Liver (tissue), 9 donors: ENCODE results near the gene IPP. TPM values are rescaled to one million over a fixed set of nuclear protein-coding genes. Genes with fewer than 3 reads are reported as not detected.
A peak's percentile ranks its signal among the peaks of the same experiment; 100 is the strongest.

Source experiments
- DNase-seq: peaks from one replicate; pipeline ENCODE4 v3.0.0-alpha.2; 2017; ENCODE audit warnings: low spot score
- H3K27ac ChIP-seq, 2 donors: one replicate each; pipeline ENCODE4 v1.7.0; 2013; ENCODE audit warnings: inconsistent platforms in 2 of 2, low read length in 2 of 2, control low read depth in 1 of 2, low read depth in 1 of 2, mild to moderate bottlenecking in 1 of 2
- H3K27me3 ChIP-seq, 4 donors: one replicate each; pipeline versions ENCODE4 v1.6.1 to v1.7.0; 2013; ENCODE audit warnings: low read length in 3 of 4, inconsistent platforms in 1 of 4, mild to moderate bottlenecking in 1 of 4, moderate library complexity in 1 of 4; ENCODE audit not compliant: control insufficient read depth in 4 of 4, insufficient read depth in 4 of 4
- H3K36me3 ChIP-seq, 4 donors: one replicate each; pipeline versions ENCODE4 v1.6.1 to v1.7.0; 2013; ENCODE audit warnings: low read length in 3 of 4, mild to moderate bottlenecking in 3 of 4, low read depth in 1 of 4, moderate library complexity in 1 of 4; ENCODE audit not compliant: control insufficient read depth in 4 of 4, insufficient read depth in 3 of 4
- H3K4me1 ChIP-seq, 4 donors: one replicate each; pipeline versions ENCODE4 v1.6.1 to v1.7.0; 2013; ENCODE audit warnings: low read length in 3 of 4, mild to moderate bottlenecking in 3 of 4, moderate library complexity in 1 of 4; ENCODE audit not compliant: control insufficient read depth in 4 of 4, insufficient read depth in 4 of 4
- H3K4me3 ChIP-seq, 3 donors: one replicate each; pipeline versions ENCODE4 v1.6.1 to v1.7.0; 2013; ENCODE audit warnings: low read length in 3 of 3, control low read depth in 1 of 3, low read depth in 1 of 3, mild to moderate bottlenecking in 1 of 3
- H3K9ac ChIP-seq, 2 donors: one replicate each; pipeline ENCODE4 v1.7.0; 2013; ENCODE audit warnings: low read length in 2 of 2, mild to moderate bottlenecking in 2 of 2, moderate library complexity in 2 of 2, control low read depth in 1 of 2, low read depth in 1 of 2
- H3K9me3 ChIP-seq, 4 donors: one replicate each; pipeline versions ENCODE4 v1.6.1 to v1.7.0; 2013; ENCODE audit warnings: low read length in 3 of 4; ENCODE audit not compliant: control insufficient read depth in 4 of 4
- ATF3 ChIP-seq: IDR thresholded peaks from 2 replicates; pipeline ENCODE4 v1.6.1; 2016; ENCODE audit warnings: antibody characterized with exemption
- CTCF ChIP-seq: fragments of 150-350 bp; IDR thresholded peaks from 2 replicates; pipeline ENCODE4 v1.5.1; 2017; ENCODE audit warnings: improper control_type of control experiment, low read depth, low read length; ENCODE audit not compliant: missing input control
- FOXA2 ChIP-seq: IDR thresholded peaks from 2 replicates; pipeline ENCODE4 v1.6.1; 2016; ENCODE audit warnings: antibody characterized with exemption
- GABPA ChIP-seq, 2 donors: IDR thresholded peaks in 1 of 2; conservative IDR thresholded peaks in 1 of 2; 2 replicates each; pipeline ENCODE4 v1.6.1; 2016; ENCODE audit warnings: antibody characterized with exemption in 2 of 2, mild to moderate bottlenecking in 1 of 2, moderate library complexity in 1 of 2
- HNF4A ChIP-seq, 2 donors: conservative IDR thresholded peaks; 2 replicates each; pipeline ENCODE4 v1.6.1; 2016; ENCODE audit warnings: antibody characterized with exemption in 2 of 2, mild to moderate bottlenecking in 2 of 2
- MAX ChIP-seq: IDR thresholded peaks from 2 replicates; pipeline ENCODE4 v1.6.1; 2016; ENCODE audit warnings: antibody characterized with exemption
- NR2F2 ChIP-seq: IDR thresholded peaks from 2 replicates; pipeline ENCODE4 v1.6.1; 2016; ENCODE audit warnings: antibody characterized with exemption
- REST ChIP-seq: IDR thresholded peaks from 2 replicates; pipeline ENCODE4 v1.6.1; 2016; ENCODE audit warnings: antibody characterized with exemption, mild to moderate bottlenecking
- RXRA ChIP-seq, 2 donors: IDR thresholded peaks; 2 replicates each; pipeline ENCODE4 v1.6.1; 2017 to 2018; ENCODE audit warnings: antibody characterized with exemption in 2 of 2, mild to moderate bottlenecking in 1 of 2
- SP1 ChIP-seq: IDR thresholded peaks from 2 replicates; pipeline ENCODE4 v1.6.1; 2018; ENCODE audit warnings: antibody characterized with exemption, mild to moderate bottlenecking
- YY1 ChIP-seq: IDR thresholded peaks from 2 replicates; pipeline ENCODE4 v1.6.1; 2016; ENCODE audit warnings: antibody characterized with exemption, mild to moderate bottlenecking
- ZBTB33 ChIP-seq: IDR thresholded peaks from 2 replicates; pipeline ENCODE4 v1.6.1; 2016; ENCODE audit warnings: antibody characterized with exemption
- WGBS: extraction: QIAGEN DNeasy Blood & Tissue Kit; methylation state at CpG from one replicate; pipeline ENCODE4 v1.1.7; 2013; 5-methylcytosine and 5-hydroxymethylcytosine counted together
- polyA plus RNA-seq, 2 donors: library from polyadenylated mRNA; stranded (reverse) in 1 of 2; unstranded in 1 of 2; fragments of 200-250 nt in 1 of 2; fragments of >200 nt in 1 of 2; fragmentation: Nextera tagmentation in 1 of 2; extraction: Ambion mirVana in 1 of 2; gene quantifications; one replicate each; pipeline versions ENCODE4 v1.2.1 to v1.2.3, GENCODE V29; 2013 to 2015
- total RNA-seq, 2 donors: library from RNA; depleted of rRNA; stranded (reverse); fragments of >200 nt; gene quantifications; one replicate each; pipeline ENCODE4 v1.2.3, GENCODE V29; 2014
- donor health status: healthy.
- donor health status: healthy.
- donor health status: healthy.
- donor health status: healthy.
- donor health status: healthy.

Gene IPP
- total and polyA plus RNA-seq, 4 donors, result 2.7 to 6.7 (median 5.5) TPM

- no peak overlapping the region for H3K27ac ChIP-seq
- TF ChIP-seq ZBTB33, result no peak
- no peak overlapping the region for H3K4me3 ChIP-seq
- H3K9ac ChIP-seq, result no peak overlapping the region
- no peaks in the 10 kb centered on the region for H3K27me3 ChIP-seq
- H3K4me1 ChIP-seq, result peaks cover 16 to 52% (median 46%) of the 10 kb centered on the region in 4 donors
- no peak for DNase-seq
- no peaks in the 10 kb centered on the region for H3K9me3 ChIP-seq
- 67% methylated on average over 6 of the region's 6 CpGs for WGBS
- no peaks in the 10 kb centered on the region for H3K36me3 ChIP-seq
Measured at GRCh38 chr1:45682942-45683341, 67.5 kb downstream of the IPP start.

- Histone ChIP-seq H3K9me3 (no peaks in the 10 kb centered on the region), H3K36me3 (no peaks in the 10 kb centered on the region), H3K27ac (no peak overlapping the region), H3K27me3 (no peaks in the 10 kb centered on the region), H3K9ac (no peak overlapping the region), H3K4me1 (peaks cover 19 to 70% (median 56%) of the 10 kb centered on the region in 4 donors), H3K4me3 (no peak overlapping the region)
- peak; percentile 50 for TF ChIP-seq NR2F2
- TF ChIP-seq HNF4A (conservative IDR thresholded peaks at IDR 0.05), result no peak
- 3% methylated on average over 3 of the region's 3 CpGs for WGBS
- no peak for DNase-seq
Measured at GRCh38 chr1:45679123-45679522, 71.3 kb downstream of the IPP start.

- Histone ChIP-seq H3K36me3 (no peaks in the 10 kb centered on the region), H3K27ac (no peak overlapping the region), H3K27me3 (no peaks in the 10 kb centered on the region), H3K4me1 (peaks cover 19 to 71% (median 59%) of the 10 kb centered on the region in 4 donors), H3K4me3 (no peak overlapping the region), H3K9ac (no peak overlapping the region), H3K9me3 (no peaks in the 10 kb centered on the region)
- no peak for DNase-seq
- TF ChIP-seq CTCF, result no peak
- TF ChIP-seq REST, result no peak
- no peak for TF ChIP-seq RXRA (IDR thresholded peaks at IDR 0.05)
- no peak for TF ChIP-seq HNF4A (conservative IDR thresholded peaks at IDR 0.05)
- no peak for TF ChIP-seq GABPA (IDR thresholded peaks at IDR 0.05 in 1 of 2, conservative IDR thresholded peaks at IDR 0.05 in 1 of 2)
- no peak for TF ChIP-seq MAX
- TF ChIP-seq YY1, result no peak
- TF ChIP-seq SP1, result no peak
- no peak for TF ChIP-seq ZBTB33
- TF ChIP-seq ATF3, result no peak
- no peak for TF ChIP-seq FOXA2
Measured at GRCh38 chr1:45678489-45678888, 72.0 kb downstream of the IPP start.
